Fibroblast of the conjunctiva (primary cell): Measurements from ENCODE around the gene SLMAP.

Experiments used
- DNase-seq: peaks from one replicate; pipeline ENCODE4 v3.0.0-alpha.2; 2010; ENCODE audit warnings: low read depth

The SLMAP gene

GRCh38 chr3:57752307-57752706, 3.8 kb upstream of the SLMAP start:
- no peak for DNase-seq

GRCh38 chr3:57753016-57753415, 3.1 kb upstream of the SLMAP start:
- no peak for DNase-seq

GRCh38 chr3:57755368-57755675, 787 bp upstream of the SLMAP start:
- no peak for DNase-seq

GRCh38 chr3:57756528-57757401, 656 bp downstream of the SLMAP start:
- DNase-seq = peak; percentile 33

- no peak for DNase-seq
These were observed 1.7 kb downstream of the SLMAP start for GRCh38 chr3:57757642-57758297.

GRCh38 chr3:57758686-57759085, 2.6 kb downstream of the SLMAP start:
- DNase-seq = no peak

- DNase-seq = no peak
These were observed 8.7 kb downstream of the SLMAP start for GRCh38 chr3:57764794-57765193.

GRCh38 chr3:57768595-57768994, 12.5 kb downstream of the SLMAP start:
- no peak for DNase-seq

GRCh38 chr3:57770009-57770827, 14.1 kb downstream of the SLMAP start:
- DNase-seq = no peak

GRCh38 chr3:57772251-57772650, 16.1 kb downstream of the SLMAP start:
- no peak for DNase-seq

GRCh38 chr3:57777774-57778173, 21.7 kb downstream of the SLMAP start:
- no peak for DNase-seq

GRCh38 chr3:57778494-57778893, 22.4 kb downstream of the SLMAP start:
- DNase-seq = no peak

GRCh38 chr3:57779666-57780065, 23.6 kb downstream of the SLMAP start:
- DNase-seq = no peak

GRCh38 chr3:57783186-57784088, 27.3 kb downstream of the SLMAP start:
- no peak for DNase-seq

- DNase-seq = no peak
These were observed 28.1 kb downstream of the SLMAP start for GRCh38 chr3:57784089-57784735.

- no peak for DNase-seq
These were observed 29.3 kb downstream of the SLMAP start for GRCh38 chr3:57785446-57785845.

- no peak for DNase-seq
These were observed 31.9 kb downstream of the SLMAP start for GRCh38 chr3:57787867-57788623.

GRCh38 chr3:57788624-57789018, 32.5 kb downstream of the SLMAP start:
- DNase-seq = no peak

GRCh38 chr3:57791245-57791644, 35.1 kb downstream of the SLMAP start:
- DNase-seq = no peak

GRCh38 chr3:57792198-57792597, 36.1 kb downstream of the SLMAP start:
- DNase-seq = no peak
